BLaER1 (cell line): ENCODE measurements around the gene RPAIN.
A peak's percentile ranks its signal among the peaks of the same experiment; 100 is the strongest.

Source experiments
- H3K27ac ChIP-seq: shearing (Covaris generic); formaldehyde crosslinking; 2 replicates; pipeline ENCODE4 v1.8.1; 2022
- H3K27me3 ChIP-seq: shearing (Covaris generic); formaldehyde crosslinking; 2 replicates; pipeline ENCODE4 v1.8.1; 2022
- H3K36me3 ChIP-seq: shearing (Covaris generic); formaldehyde crosslinking; 2 replicates; pipeline ENCODE4 v1.8.1; 2022
- H3K4me1 ChIP-seq: shearing (Covaris generic); formaldehyde crosslinking; 2 replicates; pipeline ENCODE4 v1.8.1; 2022
- H3K4me2 ChIP-seq: shearing (Covaris generic); formaldehyde crosslinking; 2 replicates; pipeline ENCODE4 v1.8.1; 2022
- H3K4me3 ChIP-seq: shearing (Covaris generic); formaldehyde crosslinking; 2 replicates; pipeline ENCODE4 v1.8.1; 2022
- H3K9ac ChIP-seq: shearing (Covaris generic); formaldehyde crosslinking; 2 replicates; pipeline ENCODE4 v1.8.1; 2022
- H3K9me3 ChIP-seq: shearing (Covaris generic); formaldehyde crosslinking; 2 replicates; pipeline ENCODE4 v1.8.1; 2022
- H4K20me1 ChIP-seq: shearing (Covaris generic); formaldehyde crosslinking; 2 replicates; pipeline ENCODE4 v1.8.1; 2022
- Cebpa-rat ChIP-seq: shearing (Covaris generic); IDR thresholded peaks from 2 replicates; pipeline ENCODE4 v1.8.1; 2022

RPAIN gene

DNA sequence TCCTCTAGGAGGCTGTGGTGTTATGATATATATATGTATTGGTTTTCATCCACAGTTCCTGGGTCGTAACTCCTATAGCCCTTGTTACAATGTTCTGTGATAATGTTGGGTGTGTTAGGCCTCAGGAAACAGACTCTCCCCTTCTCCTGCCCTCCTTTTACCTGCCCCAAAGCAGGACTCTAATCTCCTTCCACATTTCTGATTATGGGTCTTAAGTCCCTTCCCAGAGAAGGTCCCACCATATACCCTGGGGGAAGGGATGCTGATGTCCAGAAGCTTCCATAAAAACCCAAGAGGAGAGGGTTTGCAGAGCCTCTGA is 19.4 kb downstream of the RPAIN start:
- H3K36me3 ChIP-seq, result peaks cover 76% of the 10 kb centered on the region
- peak overlapping the region; percentile 74 for H3K4me2 ChIP-seq
- H3K27me3 ChIP-seq, result no peaks in the 10 kb centered on the region
- peak overlapping the region; percentile 95 for H3K4me3 ChIP-seq
- H3K4me1 ChIP-seq, result peaks cover 37% of the 10 kb centered on the region
- H3K9ac ChIP-seq, result peak overlapping the region; percentile 92
- no peaks in the 10 kb centered on the region for H3K9me3 ChIP-seq
- peaks cover 68% of the 10 kb centered on the region for H4K20me1 ChIP-seq
- TF ChIP-seq Cebpa-rat, result no peak
- peak overlapping the region; percentile 90 for H3K27ac ChIP-seq

DNA sequence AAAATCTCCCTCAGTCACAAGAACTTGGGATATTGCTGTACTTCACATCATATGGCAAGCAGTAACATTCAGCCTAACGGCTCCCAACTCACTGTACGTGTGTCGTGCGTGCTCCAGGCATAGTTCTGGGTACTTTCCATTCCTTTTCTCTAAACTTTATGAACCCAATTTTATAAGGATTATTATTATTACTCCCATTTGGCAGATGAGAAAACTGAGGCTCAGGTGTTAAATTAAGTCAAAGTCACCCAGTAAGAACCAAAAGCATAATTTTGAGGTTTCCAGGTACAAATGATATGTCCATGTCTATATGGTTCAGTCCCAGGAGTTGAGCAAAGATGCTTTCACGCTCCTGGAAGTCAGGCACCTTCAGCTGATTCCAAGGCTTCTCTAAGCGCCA is 23.7 kb downstream of the RPAIN start:
- TF ChIP-seq Cebpa-rat, result no peak
- H4K20me1 ChIP-seq, result peaks cover 48% of the 10 kb centered on the region
- H3K4me1 ChIP-seq, result peaks cover 8% of the 10 kb centered on the region
- H3K4me3 ChIP-seq, result no peak overlapping the region
- peaks cover 82% of the 10 kb centered on the region for H3K36me3 ChIP-seq
- H3K27ac ChIP-seq, result no peak overlapping the region
- no peak overlapping the region for H3K9ac ChIP-seq
- H3K4me2 ChIP-seq, result no peak overlapping the region
- no peaks in the 10 kb centered on the region for H3K27me3 ChIP-seq
- H3K9me3 ChIP-seq, result no peaks in the 10 kb centered on the region

DNA sequence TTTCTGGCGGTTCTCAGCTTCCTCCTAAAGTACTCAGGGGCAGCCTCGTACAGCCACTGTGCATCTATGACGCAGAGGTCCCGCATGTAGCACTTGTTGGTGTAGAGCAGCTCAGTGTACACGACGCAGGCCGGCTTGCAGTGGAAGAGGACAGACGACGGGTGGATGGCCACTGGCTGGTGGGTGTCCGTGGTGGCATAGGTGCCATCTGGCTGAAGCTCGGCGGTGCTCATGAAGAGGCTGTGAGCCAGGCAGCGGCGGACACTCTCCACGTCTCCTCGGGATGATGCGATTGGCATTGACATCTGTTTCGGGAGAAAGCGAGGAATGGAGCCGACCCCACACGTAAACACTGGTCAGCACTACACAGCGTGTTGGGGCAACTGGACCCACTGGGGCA is 24.2 kb downstream of the RPAIN start:
- H3K36me3 ChIP-seq, result peaks cover 86% of the 10 kb centered on the region
- H3K9me3 ChIP-seq, result no peaks in the 10 kb centered on the region
- H3K27me3 ChIP-seq, result no peaks in the 10 kb centered on the region
- H3K4me1 ChIP-seq, result peaks cover 7% of the 10 kb centered on the region
- no peak overlapping the region for H3K4me3 ChIP-seq
- H3K4me2 ChIP-seq, result no peak overlapping the region
- no peak overlapping the region for H3K9ac ChIP-seq
- peaks cover 48% of the 10 kb centered on the region for H4K20me1 ChIP-seq
- H3K27ac ChIP-seq, result no peak overlapping the region
- no peak for TF ChIP-seq Cebpa-rat

DNA sequence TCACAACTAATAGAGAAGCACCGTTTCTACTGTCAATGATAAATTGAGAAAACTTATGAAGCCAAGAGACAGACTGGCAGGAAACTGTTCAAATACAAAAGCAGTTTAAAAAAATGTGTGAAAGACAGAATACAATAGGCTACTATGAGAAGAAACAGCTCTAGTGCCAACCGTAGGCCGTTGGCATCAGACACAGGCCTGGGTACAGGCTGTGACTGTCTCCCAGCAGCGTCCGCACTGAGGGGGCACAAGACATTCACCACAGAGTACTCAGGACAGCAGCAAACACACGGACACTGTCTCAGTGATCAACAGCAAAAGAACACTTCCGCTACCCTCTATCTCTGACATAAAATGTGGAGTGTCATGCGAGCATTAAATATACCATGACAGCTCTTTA is 26.8 kb downstream of the RPAIN start:
- Histone ChIP-seq H3K9me3 (no peaks in the 10 kb centered on the region), H3K4me3 (no peak overlapping the region), H3K9ac (no peak overlapping the region), H3K36me3 (peaks cover 96% of the 10 kb centered on the region), H3K4me1 (no peaks in the 10 kb centered on the region), H3K4me2 (no peak overlapping the region), H3K27ac (no peak overlapping the region), H4K20me1 (peaks cover 40% of the 10 kb centered on the region), H3K27me3 (no peaks in the 10 kb centered on the region)
- no peak for TF ChIP-seq Cebpa-rat

DNA sequence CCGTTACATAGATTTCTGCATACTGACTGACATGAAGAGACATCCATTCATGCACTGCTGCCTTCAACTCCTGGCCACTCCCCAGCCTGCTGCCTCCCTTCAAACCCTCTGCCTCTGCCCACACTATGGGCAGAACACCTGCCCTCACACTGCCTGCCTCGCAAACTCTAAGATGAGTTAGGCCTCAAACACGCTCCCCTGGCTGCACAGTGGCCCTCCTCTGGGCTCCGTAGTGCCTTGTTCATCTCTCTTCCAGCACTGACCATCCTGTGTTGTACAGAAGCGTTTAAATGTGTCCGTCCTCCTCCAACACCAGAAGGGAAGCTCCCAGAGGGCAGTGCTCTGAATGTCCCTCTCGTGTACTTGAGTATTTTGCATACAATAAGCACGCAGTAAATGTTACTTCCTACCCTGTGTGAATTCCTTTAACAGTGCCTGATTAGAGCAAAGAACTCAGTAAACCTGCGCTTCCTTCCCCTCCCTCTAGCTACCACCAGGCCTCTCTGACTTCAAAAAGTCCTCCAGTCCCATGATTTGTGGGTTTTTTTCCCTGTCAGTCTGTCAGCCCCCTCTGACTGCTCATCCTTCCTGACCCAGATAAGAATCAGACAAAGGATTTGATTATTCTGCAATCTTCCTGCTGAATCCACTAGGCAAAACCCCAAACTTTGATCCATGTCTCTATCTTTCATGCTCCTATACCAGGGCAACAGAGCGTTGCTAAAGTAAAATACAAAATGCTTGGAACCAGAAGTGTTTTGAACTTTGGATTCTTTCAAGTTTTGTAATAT is 44.9 kb downstream of the RPAIN start:
- Histone ChIP-seq H3K9ac (no peak overlapping the region; the same call in 1 of the 2 replicates), H3K27ac (no peak overlapping the region)

DNA sequence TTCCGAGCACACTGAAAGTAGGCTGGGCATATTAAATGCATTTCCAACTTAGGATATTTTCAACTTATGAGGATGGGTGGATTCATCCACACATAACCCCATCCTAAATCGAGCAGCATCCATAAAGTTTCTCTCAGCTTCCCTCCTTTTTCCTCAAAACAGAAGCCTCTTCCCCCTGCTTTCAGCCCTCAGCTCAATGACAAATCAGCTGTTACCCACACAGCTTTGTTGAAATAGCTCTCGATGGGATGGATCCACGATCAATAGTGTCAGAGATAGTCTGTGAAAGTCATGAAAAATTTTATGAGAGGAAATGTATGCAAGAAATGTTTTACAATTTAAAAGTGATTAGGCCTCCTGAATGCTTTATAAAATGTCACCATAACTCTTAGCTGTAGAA is 46.3 kb downstream of the RPAIN start:
- H4K20me1 ChIP-seq, result peaks cover 66% of the 10 kb centered on the region
- TF ChIP-seq Cebpa-rat, result no peak
- H3K4me1 ChIP-seq, result peaks cover 33% of the 10 kb centered on the region
- no peaks in the 10 kb centered on the region for H3K9me3 ChIP-seq
- H3K27me3 ChIP-seq, result no peaks in the 10 kb centered on the region
- no peak overlapping the region for H3K27ac ChIP-seq
- peak overlapping the region; percentile 79; the same call in 1 of the 2 replicates for H3K4me3 ChIP-seq
- H3K9ac ChIP-seq, result peak overlapping the region; percentile 90; the same call in 1 of the 2 replicates
- H3K36me3 ChIP-seq, result peaks cover 34% of the 10 kb centered on the region
- H3K4me2 ChIP-seq, result peak overlapping the region; percentile 95

More for the DNA sequence above, 44.9 kb downstream of the RPAIN start:
- peak overlapping the region; percentile 95 for H3K4me2 ChIP-seq
- H3K9me3 ChIP-seq, result no peaks in the 10 kb centered on the region
- peaks cover 33% of the 10 kb centered on the region for H3K4me1 ChIP-seq
- TF ChIP-seq Cebpa-rat, result no peak
- H3K4me3 ChIP-seq, result no peak overlapping the region
- H3K36me3 ChIP-seq, result peaks cover 48% of the 10 kb centered on the region
- peaks cover 79% of the 10 kb centered on the region for H4K20me1 ChIP-seq
- H3K27me3 ChIP-seq, result no peaks in the 10 kb centered on the region

- Histone ChIP-seq H3K4me3 (peak overlapping the region; percentile 79), H3K27me3 (no peaks in the 10 kb centered on the region), H3K9ac (peak overlapping the region; percentile 90), H4K20me1 (peaks cover 54% of the 10 kb centered on the region), H3K36me3 (peaks cover 30% of the 10 kb centered on the region), H3K4me2 (peak overlapping the region; percentile 95), H3K9me3 (no peaks in the 10 kb centered on the region), H3K27ac (peak overlapping the region; percentile 78; the same call in 1 of the 2 replicates), H3K4me1 (peaks cover 33% of the 10 kb centered on the region)
- no peak for TF ChIP-seq Cebpa-rat
These were observed 47.4 kb downstream of the RPAIN start for GRCh38 chr17:5467416-5467815.

DNA sequence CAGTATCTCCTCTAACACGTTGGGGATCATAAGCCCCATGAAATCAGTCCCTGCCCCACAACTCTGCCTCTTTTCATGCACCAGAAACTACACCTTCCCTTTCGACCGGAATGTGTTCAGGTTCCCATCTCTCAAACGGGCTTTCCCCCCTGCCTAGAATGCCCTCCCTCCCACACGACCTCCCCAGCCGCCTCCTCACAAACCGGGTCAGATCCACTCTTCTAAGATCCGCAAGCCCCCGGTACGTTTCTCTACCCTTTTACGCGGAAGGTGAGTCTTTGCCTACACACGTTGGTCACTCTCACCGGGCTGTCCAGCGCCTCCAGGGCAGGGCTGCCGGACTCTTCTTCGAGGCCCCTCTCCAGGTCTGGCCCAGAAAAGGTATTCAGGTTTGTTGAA is 48.1 kb downstream of the RPAIN start:
- H3K27ac ChIP-seq, result peak overlapping the region; percentile 78

DNA sequence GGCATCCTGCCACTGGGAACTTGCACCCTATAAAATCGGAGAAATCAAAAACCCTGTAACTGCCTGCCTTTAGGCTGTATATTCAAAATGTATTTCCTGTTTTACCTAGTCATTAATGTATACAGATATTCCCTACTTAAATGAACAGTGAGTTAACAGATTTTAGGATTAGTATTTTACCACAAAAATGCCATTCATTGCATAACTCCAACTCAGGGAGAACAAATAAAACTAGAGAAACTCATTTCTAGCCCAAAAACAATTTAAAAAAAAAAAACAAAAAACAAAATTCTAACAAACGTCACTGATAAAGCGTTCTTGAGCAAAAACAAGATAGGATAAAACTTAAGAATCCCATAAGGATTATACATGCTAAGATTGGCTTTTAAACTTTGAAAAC is 52.5 kb downstream of the RPAIN start:
- TF ChIP-seq Cebpa-rat, result no peak
- Histone ChIP-seq H3K4me1 (peaks cover 2% of the 10 kb centered on the region), H3K36me3 (peaks cover 52% of the 10 kb centered on the region), H3K4me3 (no peak overlapping the region), H4K20me1 (peaks cover 3% of the 10 kb centered on the region), H3K27ac (no peak overlapping the region), H3K4me2 (no peak overlapping the region), H3K27me3 (no peaks in the 10 kb centered on the region), H3K9ac (no peak overlapping the region), H3K9me3 (no peaks in the 10 kb centered on the region)

More for the DNA sequence above, 48.1 kb downstream of the RPAIN start:
- H3K4me1 ChIP-seq, result peaks cover 33% of the 10 kb centered on the region
- no peaks in the 10 kb centered on the region for H3K27me3 ChIP-seq
- H3K4me2 ChIP-seq, result peak overlapping the region; percentile 95
- no peak for TF ChIP-seq Cebpa-rat
- H4K20me1 ChIP-seq, result peaks cover 48% of the 10 kb centered on the region
- H3K9me3 ChIP-seq, result no peaks in the 10 kb centered on the region
- H3K9ac ChIP-seq, result peak overlapping the region; percentile 90
- peak overlapping the region; percentile 79 for H3K4me3 ChIP-seq
- H3K36me3 ChIP-seq, result peaks cover 26% of the 10 kb centered on the region

- peaks cover 66% of the 10 kb centered on the region for H3K36me3 ChIP-seq
- no peaks in the 10 kb centered on the region for H4K20me1 ChIP-seq
- no peaks in the 10 kb centered on the region for H3K9me3 ChIP-seq
- H3K4me2 ChIP-seq, result no peak overlapping the region
- H3K9ac ChIP-seq, result no peak overlapping the region
- no peaks in the 10 kb centered on the region for H3K4me1 ChIP-seq
- H3K4me3 ChIP-seq, result no peak overlapping the region
- no peak for TF ChIP-seq Cebpa-rat
- H3K27me3 ChIP-seq, result no peaks in the 10 kb centered on the region
- H3K27ac ChIP-seq, result no peak overlapping the region
These were observed 53.9 kb downstream of the RPAIN start for GRCh38 chr17:5473906-5474305.
